Measurements from ENCODE around the gene MAGOH.

GRCh38 chr1:53280496-53280895 is 42.2 kb upstream of the MAGOH start:
- TF ChIP-seq CTCF (IDR thresholded peaks at IDR 0.05): no peak
- TF ChIP-seq EZH2phosphoT487 (IDR thresholded peaks at IDR 0.05): no peak
